H1 (cell line): Measurements from ENCODE around the gene PDE6B. TPM values are rescaled to one million over a fixed set of nuclear protein-coding genes. Genes with fewer than 3 reads are reported as not detected.

Experiments
- CTCF ChIA-PET: fragments of 300-600 bp; sonication (Branson Sonifier 250); formaldehyde crosslinking; loops from one replicate; lab custom pipeline; 2021; ENCODE audit not compliant: partially characterized antibody; lab: Charles Lee
- POLR2A ChIA-PET: fragments of 300-600 bp; sonication (Branson Sonifier 250); formaldehyde crosslinking; loops from one replicate; lab custom pipeline; 2021; ENCODE audit warnings: inconsistent platforms; ENCODE audit not compliant: partially characterized antibody; lab: Charles Lee
- DNase-seq, 2 experiments: peaks; one replicate each; pipeline versions ENCODE4 v3.0.0 to v3.0.0-alpha.2; 2010 to 2022; ENCODE audit warnings: low spot score in 2 of 2, low read depth in 1 of 2, mixed read lengths in 1 of 2
- FAIRE-seq: peaks from 2 replicates; lab custom pipeline; 2011; peaks lifted over from hg19 to GRCh38; lab: Jason Lieb, UNC
- H2AFZ ChIP-seq: 2 replicates; pipeline ENCODE4 v1.8.1; 2012; ENCODE audit warnings: low read length, inconsistent platforms
- H2AK5ac ChIP-seq: 2 replicates; pipeline ENCODE4 v1.6.1; 2013; ENCODE audit warnings: low read depth, low read length
- H2BK120ac ChIP-seq: replicated peaks from 2 replicates; pipeline ENCODE3; 2013; ENCODE audit warnings: low read depth, low read length, inconsistent platforms
- H2BK12ac ChIP-seq: 2 replicates; pipeline ENCODE4 v1.6.1; 2013; ENCODE audit warnings: low read depth, low read length
- H2BK15ac ChIP-seq: 2 replicates; pipeline ENCODE4 v1.6.1; 2013; ENCODE audit warnings: low read length
- H2BK20ac ChIP-seq: 2 replicates; pipeline ENCODE4 v1.6.1; 2013; ENCODE audit warnings: low read length
- H2BK5ac ChIP-seq: 2 replicates; pipeline ENCODE4 v1.6.1; 2013; ENCODE audit warnings: low read depth, low read length
- H3K14ac ChIP-seq: 2 replicates; pipeline ENCODE4 v1.6.1; 2013; ENCODE audit warnings: inconsistent platforms; ENCODE audit not compliant: insufficient read length
- H3K18ac ChIP-seq: 2 replicates; pipeline ENCODE4 v1.6.1; 2013; ENCODE audit warnings: low read length; ENCODE audit errors: extremely low read depth
- H3K23ac ChIP-seq: 2 replicates; pipeline ENCODE4 v1.6.1; 2013; ENCODE audit warnings: inconsistent platforms; ENCODE audit not compliant: insufficient read length
- H3K23me2 ChIP-seq: 2 replicates; pipeline ENCODE4 v1.6.1; 2013; ENCODE audit warnings: low read depth, low read length
- H3K27ac ChIP-seq: 2 replicates; pipeline ENCODE4 v1.6.1; 2011; ENCODE audit warnings: low read depth, low read length, inconsistent platforms
- H3K27me3 ChIP-seq, 4 experiments: replicated peaks in 1 of 4; 1 replicate in 1 of 4; 2 replicates in 3 of 4; pipeline versions ENCODE4 v1.6.1 to v1.8.1; 2011 to 2013; ENCODE audit warnings: low read length in 3 of 4, mild to moderate bottlenecking in 3 of 4, inconsistent platforms in 2 of 4, mixed read lengths in 2 of 4, moderate library complexity in 1 of 4; ENCODE audit not compliant: control insufficient read depth in 3 of 4, insufficient read depth in 3 of 4; ENCODE audit errors: extremely low read depth in 1 of 4
- H3K36me3 ChIP-seq, 4 experiments: 2 replicates each; pipeline versions ENCODE4 v1.6.1 to v1.8.1; 2011 to 2013; ENCODE audit warnings: mild to moderate bottlenecking in 4 of 4, low read length in 3 of 4, moderate library complexity in 2 of 4, control low read depth in 1 of 4, inconsistent platforms in 1 of 4; ENCODE audit not compliant: insufficient read depth in 4 of 4, control insufficient read depth in 2 of 4
- H3K4ac ChIP-seq: replicated peaks from 2 replicates; pipeline ENCODE3; 2013; ENCODE audit warnings: low read length, low read depth, mixed read lengths, inconsistent platforms; ENCODE audit not compliant: insufficient read length
- H3K4me1 ChIP-seq, 4 experiments: replicated peaks in 1 of 4; 1 replicate in 1 of 4; 2 replicates in 3 of 4; pipeline versions ENCODE4 v1.6.1 to v1.8.1; 2011 to 2013; ENCODE audit warnings: low read length in 3 of 4, inconsistent platforms in 2 of 4, mixed read lengths in 1 of 4; ENCODE audit not compliant: insufficient read depth in 4 of 4, control insufficient read depth in 3 of 4
- H3K4me2 ChIP-seq, 2 experiments: 2 replicates each; pipeline versions ENCODE4 v1.6.1 to v1.8.1; 2011 to 2013; ENCODE audit warnings: low read depth in 2 of 2, low read length in 2 of 2, control low read depth in 1 of 2, inconsistent platforms in 1 of 2, mild to moderate bottlenecking in 1 of 2; ENCODE audit not compliant: insufficient read depth in 1 of 2
- H3K4me3 ChIP-seq, 4 experiments: fragments of 200-600, 300-600 bp in 1 of 4; sonication (generic), shearing (Covaris generic), sonication (Bioruptor Twin) in 1 of 4; 2 replicates each; pipeline versions ENCODE4 v1.5.1 to v1.8.1; 2011 to 2016; ENCODE audit warnings: low read length in 4 of 4, low read depth in 3 of 4, control low read depth in 2 of 4, inconsistent platforms in 2 of 4, mild to moderate bottlenecking in 2 of 4, mixed read lengths in 1 of 4, moderate library complexity in 1 of 4; ENCODE audit not compliant: insufficient read depth in 2 of 4; ENCODE audit errors: extremely low read depth in 1 of 4
- H3K56ac ChIP-seq: replicated peaks from 2 replicates; pipeline ENCODE3; 2013; ENCODE audit warnings: low read depth, mild to moderate bottlenecking, mixed read lengths, low read length, inconsistent platforms; ENCODE audit not compliant: insufficient read length
- H3K79me1 ChIP-seq: 2 replicates; pipeline ENCODE4 v1.6.1; 2013; ENCODE audit warnings: low read depth, low read length, control low read depth
- H3K79me2 ChIP-seq, 2 experiments: 2 replicates each; pipeline versions ENCODE4 v1.6.1 to v1.8.1; 2012 to 2013; ENCODE audit warnings: low read length in 2 of 2, mild to moderate bottlenecking in 2 of 2, inconsistent platforms in 1 of 2; ENCODE audit not compliant: insufficient read depth in 2 of 2, control insufficient read depth in 1 of 2
- H3K9ac ChIP-seq, 4 experiments: replicated peaks in 1 of 4; 1 replicate in 1 of 4; 2 replicates in 3 of 4; pipeline versions ENCODE4 v1.6.1 to v1.8.1; 2011 to 2013; ENCODE audit warnings: low read depth in 3 of 4, low read length in 3 of 4, control low read depth in 2 of 4, mild to moderate bottlenecking in 2 of 4, moderate library complexity in 2 of 4, inconsistent platforms in 1 of 4; ENCODE audit errors: extremely low read depth in 1 of 4
- H3K9me3 ChIP-seq, 2 experiments: 2 replicates each; pipeline versions ENCODE4 v1.6.1 to v1.8.1; 2012 to 2013; ENCODE audit warnings: mild to moderate bottlenecking in 2 of 2, moderate library complexity in 2 of 2, control low read depth in 1 of 2, inconsistent platforms in 1 of 2, low read depth in 1 of 2, low read length in 1 of 2, mixed read lengths in 1 of 2; ENCODE audit not compliant: insufficient read depth in 2 of 2
- H4K20me1 ChIP-seq, 2 experiments: replicated peaks in 1 of 2; 2 replicates each; pipeline versions ENCODE3 to v1.8.1; 2011 to 2013; ENCODE audit warnings: inconsistent platforms in 2 of 2, low read length in 2 of 2, mild to moderate bottlenecking in 1 of 2; ENCODE audit not compliant: insufficient read depth in 2 of 2, control insufficient read depth in 1 of 2
- H4K5ac ChIP-seq: 2 replicates; pipeline ENCODE4 v1.6.1; 2013; ENCODE audit warnings: low read length, low read depth, mixed read lengths, inconsistent platforms; ENCODE audit not compliant: insufficient read length
- H4K8ac ChIP-seq: 2 replicates; pipeline ENCODE4 v1.8.0; 2013; ENCODE audit warnings: mild to moderate bottlenecking, moderate library complexity, low read length, inconsistent platforms; ENCODE audit not compliant: insufficient read depth; ENCODE audit errors: extremely low read depth
- H4K91ac ChIP-seq: replicated peaks from 2 replicates; pipeline ENCODE3; 2013; ENCODE audit warnings: low read length, mixed read lengths, inconsistent platforms; ENCODE audit not compliant: insufficient read length
- BACH1 ChIP-seq: IDR thresholded peaks from 2 replicates; pipeline ENCODE4 v1.6.1; 2012; ENCODE audit warnings: low read length, improper control_type of control experiment
- CEBPB ChIP-seq: IDR thresholded peaks from 2 replicates; pipeline ENCODE4 v1.6.1; 2012; ENCODE audit warnings: low read depth, low read length
- E2F6 ChIP-seq: IDR thresholded peaks from 2 replicates; pipeline ENCODE4 v1.6.1; 2012; ENCODE audit warnings: inconsistent platforms
- GABPA ChIP-seq: IDR thresholded peaks from 2 replicates; pipeline ENCODE4 v1.6.1; 2011; ENCODE audit warnings: mild to moderate bottlenecking, low read length, moderate library complexity, borderline replicate concordance; ENCODE audit not compliant: insufficient read depth
- GTF2F1 ChIP-seq: IDR thresholded peaks from 2 replicates; pipeline ENCODE4 v1.6.1; 2012; ENCODE audit warnings: low read depth, low read length, improper control_type of control experiment, borderline replicate concordance
- KDM1A ChIP-seq: fragments of 200-600, 300-600 bp; sonication (generic); IDR thresholded peaks from 2 replicates; pipeline ENCODE4 v1.7.1; 2016; ENCODE audit warnings: mild to moderate bottlenecking, low read length, borderline replicate concordance
- POLR2A ChIP-seq, 2 experiments: IDR thresholded peaks; 1 replicate in 1 of 2; 2 replicates in 1 of 2; pipeline ENCODE4 v1.6.1; 2011; ENCODE audit warnings: low read depth in 2 of 2, low read length in 2 of 2, mild to moderate bottlenecking in 2 of 2; ENCODE audit errors: control extremely low read depth in 1 of 2
- POLR2AphosphoS5 ChIP-seq: IDR thresholded peaks from 2 replicates; pipeline ENCODE4 v1.6.1; 2011; ENCODE audit warnings: low read depth, low read length
- POU5F1 ChIP-seq: IDR thresholded peaks from 2 replicates; pipeline ENCODE4 v1.6.1; 2011; ENCODE audit warnings: low read depth, mild to moderate bottlenecking, low read length, moderate library complexity
- RFX5 ChIP-seq: IDR thresholded peaks from 2 replicates; pipeline ENCODE4 v1.6.1; 2011; ENCODE audit warnings: low read depth, low read length, improper control_type of control experiment, borderline replicate concordance
- YY1 ChIP-seq: IDR thresholded peaks from 2 replicates; pipeline ENCODE4 v1.6.1; 2011; ENCODE audit warnings: low read depth, mild to moderate bottlenecking, low read length
- ZNF274 ChIP-seq: IDR thresholded peaks from 2 replicates; pipeline ENCODE4 v1.7.0; 2012; ENCODE audit warnings: low read length, borderline replicate concordance; ENCODE audit errors: extremely low read depth
- WGBS, 2 experiments: shearing (Covaris generic) in 1 of 2; methylation state at CpG; one replicate each; pipeline versions ENCODE4 v1.1.6 to v1.1.7; 2013 to 2015; ENCODE audit warnings: low lambda C conversion rate in 2 of 2, mixed read lengths in 2 of 2, inconsistent platforms in 1 of 2, low coverage in 1 of 2, missing lambda C conversion rate in 1 of 2; ENCODE audit not compliant: insufficient replicate concordance in 2 of 2, insufficient coverage in 1 of 2, insufficient read length in 1 of 2; ENCODE audit errors: extremely low coverage in 1 of 2, missing lambda C conversion rate in 1 of 2; 5-methylcytosine and 5-hydroxymethylcytosine counted together
- polyA plus RNA-seq, 7 experiments: library from polyadenylated mRNA; depleted of rRNA in 3 of 7; stranded (reverse) in 5 of 7; unstranded in 2 of 7; fragments of >200 nt in 5 of 7; fragments of 200-250 nt in 2 of 7; gene quantifications; 1 replicate in 5 of 7; 2 replicates in 1 of 7; 4 replicates in 1 of 7; pipeline versions ENCODE4 v1.2.1 to v1.2.3, GENCODE V29; 2011 to 2013; ENCODE audit warnings: missing spikeins in 2 of 7, mixed read lengths in 2 of 7
- total RNA-seq: library from RNA; stranded (reverse); fragmentation: NEBNext Ultra II Directional; extraction: Animal tissue kit (Norgen Biotek cat#: 25700); gene quantifications from 2 replicates; pipeline ENCODE4 v1.2.1, GENCODE V29; 2021
- TF ChIP-seq, protein P1 (sequence below): IDR thresholded peaks from 2 replicates; pipeline ENCODE4 v1.6.1; 2012; ENCODE audit warnings: low read length, inconsistent platforms

PDE6B gene
- total and polyA plus RNA-seq, 2 of the 8 experiments (the other 6 are each of a cell fraction or from before 2014, with no cell fraction given): 4.1 to 8.4 TPM

- no peak for FAIRE-seq
- WGBS, 2 experiments: 87% methylated on average over 13 of the region's 13 CpGs; no CpG with 5 or more reads in 1 of the 2 experiments
- no peak overlapping the region for H3K4me2 ChIP-seq
Measured at GRCh38 chr4:710916-711315, 85.5 kb downstream of the PDE6B start.

More at GRCh38 chr4:710916-711315, 85.5 kb downstream of the PDE6B start:
- TF ChIP-seq POU5F1 (no peak), E2F6 (no peak), POLR2A (IDR thresholded peaks at IDR 0.05; ENCODE audit: control extremely low read depth in 1 of 2, low read depth in 2 of 2, low read length in 2 of 2) (no peak), ZNF274 (no peak), KDM1A (no peak), BACH1 (no peak), GTF2F1 (no peak), RFX5 (no peak), YY1 (no peak), POLR2AphosphoS5 (no peak), GABPA (no peak), CEBPB (no peak)
- TF ChIP-seq, protein P1, sequence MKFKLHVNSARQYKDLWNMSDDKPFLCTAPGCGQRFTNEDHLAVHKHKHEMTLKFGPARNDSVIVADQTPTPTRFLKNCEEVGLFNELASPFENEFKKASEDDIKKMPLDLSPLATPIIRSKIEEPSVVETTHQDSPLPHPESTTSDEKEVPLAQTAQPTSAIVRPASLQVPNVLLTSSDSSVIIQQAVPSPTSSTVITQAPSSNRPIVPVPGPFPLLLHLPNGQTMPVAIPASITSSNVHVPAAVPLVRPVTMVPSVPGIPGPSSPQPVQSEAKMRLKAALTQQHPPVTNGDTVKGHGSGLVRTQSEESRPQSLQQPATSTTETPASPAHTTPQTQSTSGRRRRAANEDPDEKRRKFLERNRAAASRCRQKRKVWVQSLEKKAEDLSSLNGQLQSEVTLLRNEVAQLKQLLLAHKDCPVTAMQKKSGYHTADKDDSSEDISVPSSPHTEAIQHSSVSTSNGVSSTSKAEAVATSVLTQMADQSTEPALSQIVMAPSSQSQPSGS: no peak
- no peak overlapping the region for H4K91ac ChIP-seq
- no peak overlapping the region for H3K23ac ChIP-seq
- no peak overlapping the region for H3K56ac ChIP-seq
- H2AK5ac ChIP-seq: no peak overlapping the region
- no peak overlapping the region for H3K14ac ChIP-seq
- H2BK120ac ChIP-seq: no peak overlapping the region
- peaks cover 0 to 4% (median 4%) of the 10 kb centered on the region in 4 experiments; a peak in 4 of 7 replicates for H3K4me1 ChIP-seq
- H4K5ac ChIP-seq: no peak overlapping the region
- no peak overlapping the region for H2BK5ac ChIP-seq
- H3K9ac ChIP-seq: no peak overlapping the region
- no peak overlapping the region for H3K18ac ChIP-seq
- peaks cover 17 to 40% of the 10 kb centered on the region in 2 experiments for H4K20me1 ChIP-seq
- peaks cover 0 to 6% (median 0%) of the 10 kb centered on the region in 4 experiments; a peak in 2 of 8 replicates for H3K36me3 ChIP-seq
- peaks cover 30% of the 10 kb centered on the region for H3K79me1 ChIP-seq
- peaks cover 5% of the 10 kb centered on the region; the same call in 1 of the 2 replicates for H3K23me2 ChIP-seq
- no peak overlapping the region for H4K8ac ChIP-seq
- ChIA-PET POLR2A (interaction anchor here (0.6 to 2.2 kb wide), 5 partner anchors 9 to 24 kb away, joined by 3 to 6 read pairs (median 3); no protein-coding TSS in a partner anchor), CTCF (interaction anchor here (1.0 kb wide), 1 partner anchor 32 kb away, joined by 3 read pairs; no protein-coding TSS in a partner anchor)
- H2AFZ ChIP-seq: no peak overlapping the region
- no peak overlapping the region for H2BK20ac ChIP-seq
- no peaks in the 10 kb centered on the region for H3K9me3 ChIP-seq
- no peak overlapping the region for H3K4me3 ChIP-seq
- no peak overlapping the region for H3K4ac ChIP-seq
- H3K27me3 ChIP-seq: no peaks in the 10 kb centered on the region
- H3K79me2 ChIP-seq: peaks cover 16 to 86% of the 10 kb centered on the region in 2 experiments
- no peak for DNase-seq
- no peak overlapping the region for H2BK15ac ChIP-seq
- H3K27ac ChIP-seq: no peak overlapping the region
- H2BK12ac ChIP-seq: no peak overlapping the region
